GM12872 (cell line): ENCODE results near the gene CYP3A7.

ENCODE experiments used
- CTCF ChIP-seq: IDR thresholded peaks from 3 replicates; pipeline ENCODE4 v1.5.1; 2011; ENCODE audit warnings: low read depth, mild to moderate bottlenecking, low read length, moderate library complexity; ENCODE audit not compliant: insufficient read depth

CYP3A7 gene

GRCh38 chr7:99734987-99735386 is at the start of gene CYP3A7:
Gene CYP3A7 (minus strand): TSS chr7:99735196. CDS start chr7:99735093, 103 bp downstream.
- TF ChIP-seq CTCF: no peak

GRCh38 chr7:99784007-99784406 is 49.0 kb upstream of the CYP3A7 start, which contains the start of gene CYP3A4:
Gene CYP3A4 (minus strand): TSS chr7:99784184. CDS start chr7:99784081, 103 bp downstream.
- TF ChIP-seq CTCF: no peak

- no peak for TF ChIP-seq CTCF
These were observed 47.3 kb upstream of the CYP3A7 start for GRCh38 chr7:99782012-99782953.

- TF ChIP-seq CTCF: no peak
These were observed 45.6 kb upstream of the CYP3A7 start for GRCh38 chr7:99780588-99780987.

- no peak for TF ChIP-seq CTCF
These were observed 45.0 kb upstream of the CYP3A7 start for GRCh38 chr7:99779949-99780348.

GRCh38 chr7:99778880-99779279 is 43.9 kb upstream of the CYP3A7 start:
- TF ChIP-seq CTCF: no peak

GRCh38 chr7:99772565-99772964 is 37.6 kb upstream of the CYP3A7 start:
- TF ChIP-seq CTCF: no peak
